Measurements from ENCODE around the gene CCDC142.
"Not testable (repeated sequence)": the region's sequence is repeated elsewhere in the genome, so short reads cannot be mapped to it uniquely, and the experiment has no call there.

CCDC142 gene

DNA sequence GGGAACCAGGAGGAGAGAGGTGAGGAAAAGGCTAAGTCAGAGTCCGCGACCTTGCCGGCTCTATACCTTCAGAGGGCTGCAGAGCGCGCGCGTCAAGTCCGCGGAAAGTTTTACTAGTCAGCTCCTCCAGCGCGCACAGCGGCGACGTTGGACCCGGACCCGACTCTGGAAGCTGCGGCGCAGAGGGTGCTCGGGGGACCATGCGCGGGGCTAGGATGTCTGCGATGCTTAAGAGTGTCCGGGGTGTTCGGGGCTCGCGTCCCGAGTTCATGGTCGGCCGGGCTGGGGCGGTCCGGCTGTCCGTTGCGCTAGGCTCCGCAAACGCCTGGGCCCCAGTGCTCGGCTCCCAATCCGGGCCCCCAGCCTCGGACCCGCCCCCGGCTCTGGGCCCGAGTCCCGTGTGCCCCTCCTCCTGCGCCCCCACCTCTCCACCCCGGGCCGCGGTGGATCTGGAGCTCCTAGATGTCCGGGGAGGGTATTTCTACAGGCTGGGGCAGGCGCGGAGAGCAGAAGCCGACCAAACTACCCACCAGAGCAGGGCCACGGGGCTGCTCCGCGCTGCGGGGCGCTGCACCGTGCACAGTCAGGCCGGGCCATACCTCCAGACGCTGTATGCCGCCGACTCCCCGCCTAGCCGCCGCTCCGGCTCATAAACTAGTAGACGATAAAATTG is 16.6 kb upstream of the CCDC142 start, which contains the start of gene LBX2:
LBX2 (minus strand) TSS at position 337 of the 673 bp plus-strand sequence; CDS start at position 271, 66 bp downstream.
- DNase-seq (ENCODE audit: low read depth in 2 of 2, low spot score in 1 of 2): no peak

DNA sequence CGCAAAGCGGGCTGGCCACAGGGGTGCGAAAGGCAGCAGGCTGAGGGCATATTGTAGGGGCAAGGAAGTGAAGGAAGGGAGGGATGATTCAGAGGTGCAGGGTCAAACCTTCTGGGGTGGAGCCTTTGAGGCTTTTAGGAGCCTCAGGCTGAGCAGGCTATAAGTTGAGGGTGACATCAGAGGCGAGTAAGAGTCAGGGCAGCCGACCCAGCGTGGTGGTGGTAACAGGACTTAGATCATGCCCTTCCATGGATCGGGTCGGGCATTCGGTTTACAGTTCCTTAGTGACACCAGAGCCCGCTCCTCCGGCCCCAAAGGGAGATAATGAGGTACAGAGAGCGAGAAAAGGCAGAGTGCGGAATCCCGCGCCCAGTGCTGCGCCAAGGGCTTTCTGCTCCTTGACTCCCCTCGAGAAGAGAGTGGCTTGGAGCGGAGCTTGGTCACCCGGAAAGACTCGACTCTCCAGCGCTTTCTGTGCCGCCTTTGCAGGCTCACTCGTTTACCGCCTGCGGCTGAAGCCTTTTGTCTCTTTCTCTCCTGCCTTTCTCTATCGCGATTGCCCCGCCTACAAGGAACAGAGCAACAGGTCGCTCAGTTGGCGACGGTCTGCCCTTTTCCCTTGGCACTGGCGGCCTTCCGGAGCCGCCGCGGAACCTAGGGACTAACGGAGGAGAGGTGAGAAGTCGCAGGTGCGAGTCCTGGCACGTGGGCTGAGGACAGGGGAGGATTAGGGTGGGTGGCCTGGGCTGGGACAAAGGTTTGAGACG is 15.9 kb upstream of the CCDC142 start:
- DNase-seq (ENCODE audit: low read depth in 2 of 2, low spot score in 1 of 2): no peak

- DNase-seq (ENCODE audit: low read depth in 2 of 2, low spot score in 1 of 2): no peak
Measured at GRCh38 chr2:74497777-74498499, 15.1 kb upstream of the CCDC142 start.

DNA sequence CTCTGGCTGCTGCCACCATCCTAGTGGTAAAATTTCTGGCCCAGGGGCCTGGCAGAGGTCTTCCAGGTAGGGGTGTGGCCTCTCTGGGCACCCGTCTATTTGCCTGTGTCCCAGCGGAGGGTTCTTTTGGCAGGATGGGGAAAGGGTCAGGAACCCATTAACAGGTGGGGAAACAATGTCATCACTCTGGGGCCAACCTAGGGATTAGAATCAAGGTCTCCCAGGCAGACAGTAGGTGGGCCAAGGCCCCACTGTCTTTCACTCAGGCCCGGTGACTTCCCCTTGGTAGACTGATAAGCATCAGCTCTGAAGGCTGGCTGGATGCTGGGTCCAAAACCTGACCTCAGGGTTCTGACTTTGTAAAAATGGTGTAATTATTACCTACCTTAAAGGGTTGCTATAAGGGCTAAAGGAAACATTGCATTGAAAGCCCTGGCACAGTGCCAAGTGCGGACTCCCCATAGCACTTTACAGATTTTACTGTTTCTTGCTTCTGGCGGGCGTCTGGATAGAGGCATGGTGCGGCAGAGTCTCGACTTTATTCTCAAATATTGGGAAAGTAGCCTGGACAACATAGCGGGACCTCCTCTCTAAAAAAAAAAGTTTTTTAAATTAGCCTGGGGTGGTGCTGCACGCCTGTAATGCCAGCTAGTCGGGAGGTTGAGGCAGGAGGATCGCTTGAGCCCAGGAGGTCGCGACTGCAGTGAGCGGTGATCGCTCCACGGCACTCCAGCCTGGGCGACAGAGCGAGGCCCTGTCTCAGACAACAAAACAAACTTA is 14.4 kb upstream of the CCDC142 start:
- DNase-seq (ENCODE audit: low read depth in 2 of 2, low spot score in 1 of 2): no peak

DNA sequence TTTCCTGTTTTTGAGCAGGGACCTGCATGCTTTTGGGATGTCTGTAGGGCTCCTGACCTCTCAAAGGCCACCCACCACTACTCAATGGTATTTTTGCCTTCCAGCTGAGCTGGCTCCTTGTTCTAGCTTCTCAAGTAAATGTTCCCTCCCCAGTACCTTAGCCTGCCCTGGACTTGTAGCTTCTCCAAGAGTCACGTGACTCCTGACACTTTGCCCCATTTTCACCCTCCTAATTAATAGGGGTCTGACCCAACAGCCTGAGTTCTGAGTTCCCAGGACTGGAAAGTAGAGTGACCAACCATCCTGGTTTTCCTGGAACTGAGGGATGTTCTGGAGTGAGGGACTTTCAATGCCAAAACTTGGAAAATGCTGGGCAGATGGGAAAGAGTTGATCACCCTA is 12.6 kb upstream of the CCDC142 start:
- DNase-seq (ENCODE audit: low read depth in 2 of 2, low spot score in 1 of 2): no peak

DNA sequence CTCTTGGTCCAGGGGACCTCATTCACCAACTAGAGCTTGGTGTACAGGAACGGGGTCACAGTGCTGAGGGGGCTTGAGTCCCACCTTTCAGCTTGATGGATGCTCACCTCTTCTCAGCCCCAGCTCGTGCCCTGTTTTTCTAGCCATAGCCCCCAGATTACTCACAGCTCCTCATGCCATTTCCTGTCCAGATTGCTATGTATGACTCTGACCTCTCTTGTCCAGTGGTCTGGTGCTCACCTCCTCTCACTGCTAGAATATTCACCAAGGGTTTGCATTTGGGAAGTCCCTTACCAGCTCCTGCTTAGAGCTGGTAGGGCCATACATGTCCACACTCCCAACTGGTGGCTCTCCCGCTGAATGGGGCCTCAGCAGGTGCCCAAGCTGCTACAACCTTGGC is 10.7 kb upstream of the CCDC142 start:
- DNase-seq (ENCODE audit: low read depth in 2 of 2, low spot score in 1 of 2): no peak

DNA sequence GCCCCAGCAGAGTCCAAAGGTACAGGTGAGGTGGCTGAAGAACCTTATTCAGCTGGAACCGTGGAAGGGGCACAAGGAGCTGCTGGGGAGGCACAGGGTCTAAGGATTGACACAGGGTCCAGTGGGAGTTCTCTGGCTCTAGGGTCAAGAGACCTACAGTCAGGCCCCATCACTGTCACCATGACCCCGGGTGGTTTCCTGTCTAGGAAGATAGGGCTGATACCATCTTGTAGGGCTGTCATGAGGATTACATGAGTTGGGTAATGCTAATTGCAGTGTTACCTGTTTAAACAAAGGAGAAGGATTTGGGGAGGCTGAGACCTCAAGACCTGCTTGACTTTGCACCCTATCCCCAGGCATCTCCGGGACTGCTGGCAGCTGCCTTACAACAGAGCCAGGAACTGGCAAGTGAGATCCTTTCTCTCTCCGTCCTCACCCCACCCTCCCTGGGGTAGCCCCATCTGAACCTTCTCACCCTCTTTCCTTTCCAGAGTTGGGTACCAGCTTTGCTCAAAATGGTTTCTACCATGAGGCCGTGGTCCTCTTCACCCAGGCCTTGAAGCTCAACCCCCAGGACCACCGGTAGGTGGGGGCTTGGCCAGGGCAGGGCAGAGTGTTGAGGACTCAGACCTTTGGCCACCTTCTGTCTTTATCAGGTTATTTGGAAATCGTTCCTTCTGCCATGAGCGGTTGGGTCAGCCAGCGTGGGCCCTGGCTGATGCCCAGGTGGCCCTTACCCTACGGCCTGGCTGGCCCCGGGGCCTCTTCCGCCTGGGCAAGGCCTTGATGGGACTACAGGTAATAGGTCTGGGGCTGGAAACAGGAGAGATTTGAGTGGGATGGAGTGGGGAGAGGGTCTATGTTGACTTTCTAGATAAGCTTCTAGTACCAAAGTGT is 9.1 kb upstream of the CCDC142 start:
- no peak for DNase-seq (ENCODE audit: low read depth in 2 of 2, low spot score in 1 of 2)

DNA sequence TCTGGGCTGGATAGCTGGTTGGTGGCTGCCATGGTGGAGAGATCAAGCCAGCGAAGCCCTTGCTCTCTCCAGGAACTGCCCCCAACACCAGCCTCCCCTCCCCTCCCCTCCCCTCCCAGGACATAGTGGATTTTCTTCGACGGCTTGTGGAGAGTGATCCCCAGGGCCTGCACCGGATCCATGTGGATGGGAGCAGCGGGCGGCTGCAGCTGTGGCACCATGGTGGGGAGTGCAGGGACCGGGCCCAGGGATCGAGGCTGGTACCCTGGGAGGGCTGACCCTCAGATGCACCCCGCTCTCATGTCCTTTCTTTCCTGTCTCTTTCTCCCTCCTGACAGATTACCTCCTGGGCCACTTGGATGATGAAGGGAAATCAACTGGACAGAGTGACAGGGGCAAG is 7.1 kb upstream of the CCDC142 start:
- DNase-seq (ENCODE audit: low read depth in 2 of 2, low spot score in 1 of 2): no peak

DNA sequence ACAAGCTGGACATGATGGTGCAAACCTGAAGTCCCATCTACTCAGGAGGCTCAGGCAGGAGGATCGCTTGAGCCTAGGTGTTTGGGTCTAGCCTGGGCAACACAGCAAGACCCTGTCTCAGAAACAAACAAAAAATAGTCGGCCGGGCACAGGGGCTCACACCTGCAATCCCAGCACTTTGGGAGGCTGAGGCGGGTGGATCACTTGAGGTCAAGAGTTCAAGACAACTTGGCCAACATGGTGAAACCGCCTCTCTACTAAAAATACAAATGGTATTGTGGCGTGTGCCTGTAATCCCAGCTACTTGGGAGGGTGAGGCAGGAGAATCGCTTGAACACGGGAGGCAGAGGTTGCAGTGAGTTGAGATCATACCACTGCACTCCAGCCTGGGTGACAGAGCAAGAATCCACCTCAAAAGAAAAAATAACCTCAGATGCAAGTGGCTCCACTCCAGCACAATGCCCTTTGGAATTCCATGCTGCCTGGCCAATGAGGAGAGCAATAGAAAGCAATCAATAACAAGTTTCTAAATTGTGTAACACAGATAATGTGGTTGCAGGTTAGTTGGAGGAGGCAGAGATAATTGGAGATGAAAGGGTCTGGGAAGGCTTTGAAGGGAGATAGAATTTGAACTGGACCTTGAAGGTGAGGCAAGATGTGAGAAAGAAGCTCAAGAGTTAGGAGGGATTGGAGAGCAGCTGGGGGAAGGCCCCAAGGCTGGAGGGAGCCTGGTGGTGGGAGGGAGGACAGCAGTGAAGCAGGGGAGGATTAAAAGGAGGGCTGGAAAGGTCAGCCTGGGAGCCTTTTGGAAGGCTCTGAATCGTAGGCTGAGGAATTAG is 6.1 kb upstream of the CCDC142 start:
- DNase-seq (ENCODE audit: low read depth in 2 of 2, low spot score in 1 of 2): no peak

DNA sequence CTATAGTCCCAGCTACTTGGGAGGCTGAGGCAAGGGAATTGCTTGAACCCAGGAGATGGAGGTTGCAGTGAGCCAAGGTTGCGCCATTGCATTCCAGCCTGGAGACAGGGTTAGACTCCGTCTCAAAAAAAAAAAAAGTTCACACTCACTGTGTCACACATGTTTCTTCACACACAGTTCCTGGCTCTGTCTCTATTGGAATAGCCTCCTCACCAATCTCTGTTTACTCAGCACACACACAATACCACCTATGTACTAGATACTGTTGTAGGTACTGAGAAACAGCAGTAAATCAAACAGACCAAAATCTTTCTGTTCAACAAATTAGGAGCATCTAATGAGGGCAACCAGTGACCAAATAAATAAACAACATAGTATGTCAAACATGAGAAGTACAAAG is 3.3 kb upstream of the CCDC142 start:
- no peak for DNase-seq (ENCODE audit: low read depth in 2 of 2, low spot score in 1 of 2)

GRCh38 chr2:74483675-74484164 is 922 bp upstream of the CCDC142 start:
- DNase-seq (ENCODE audit: low read depth in 2 of 2, low spot score in 1 of 2): not testable (repeated sequence)

DNA sequence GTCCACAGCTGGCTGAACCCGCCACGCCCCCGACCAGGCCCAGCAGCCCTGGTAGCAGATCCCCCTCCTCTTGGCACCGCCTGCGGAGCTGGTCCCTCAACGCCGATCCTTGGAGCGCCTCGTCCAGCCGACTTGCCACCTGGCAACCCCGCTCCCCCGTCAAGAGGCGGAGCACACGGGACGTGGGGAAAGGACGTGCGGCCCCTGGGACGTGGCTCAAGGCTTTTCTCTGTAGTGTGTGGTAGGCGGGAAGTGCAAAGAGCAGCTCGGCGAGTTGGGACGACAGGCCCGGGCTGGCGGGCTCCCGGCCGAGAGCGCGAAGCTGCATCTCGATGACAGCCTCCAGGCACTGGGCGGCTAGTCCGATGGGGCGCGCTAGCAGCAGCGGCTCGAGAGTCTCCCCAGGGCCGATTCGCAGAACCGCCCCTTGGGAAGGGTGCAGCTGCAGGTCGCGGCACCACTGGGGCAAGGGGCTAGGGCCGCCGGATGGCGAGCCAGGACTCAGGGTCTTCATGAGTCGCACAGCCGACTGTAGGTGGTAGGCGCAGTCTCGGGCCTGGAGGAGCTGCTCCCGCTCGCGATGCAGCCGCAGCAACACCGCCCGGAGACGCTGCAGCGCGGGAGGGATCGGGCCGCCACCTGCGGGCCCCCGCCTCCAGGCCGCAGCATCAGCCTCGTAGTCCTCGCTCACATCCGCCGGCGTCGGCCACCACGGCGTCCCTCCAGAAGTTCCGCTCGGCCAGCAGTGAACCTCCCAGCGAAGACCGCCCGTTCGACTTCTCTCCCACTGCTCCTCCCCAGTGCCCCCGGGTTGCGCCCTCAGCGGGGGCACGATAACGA is 617 bp downstream of the CCDC142 start:
- DNase-seq (ENCODE audit: low read depth in 2 of 2, low spot score in 1 of 2): no peak

DNA sequence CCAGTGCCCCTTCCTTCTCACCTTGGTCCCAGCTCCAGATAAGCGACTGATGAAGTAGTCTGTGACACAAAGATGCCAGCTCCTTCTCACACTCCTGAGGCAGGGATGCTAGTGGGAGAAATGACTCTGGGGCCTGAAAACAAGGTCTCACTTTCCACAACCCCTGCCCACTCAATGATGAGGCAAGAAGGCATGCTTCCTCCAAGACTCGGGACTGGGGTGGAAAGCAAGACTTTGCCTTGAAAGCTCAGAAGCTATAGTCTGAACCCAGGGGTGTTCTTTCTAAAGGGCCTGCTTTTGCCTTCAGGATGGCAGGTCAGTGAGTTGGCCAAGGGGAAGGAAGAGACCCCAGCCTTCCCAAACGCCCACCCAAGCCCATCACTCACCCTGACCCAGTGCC is 1.4 kb downstream of the CCDC142 start:
- DNase-seq (ENCODE audit: low read depth in 2 of 2, low spot score in 1 of 2): no peak

DNA sequence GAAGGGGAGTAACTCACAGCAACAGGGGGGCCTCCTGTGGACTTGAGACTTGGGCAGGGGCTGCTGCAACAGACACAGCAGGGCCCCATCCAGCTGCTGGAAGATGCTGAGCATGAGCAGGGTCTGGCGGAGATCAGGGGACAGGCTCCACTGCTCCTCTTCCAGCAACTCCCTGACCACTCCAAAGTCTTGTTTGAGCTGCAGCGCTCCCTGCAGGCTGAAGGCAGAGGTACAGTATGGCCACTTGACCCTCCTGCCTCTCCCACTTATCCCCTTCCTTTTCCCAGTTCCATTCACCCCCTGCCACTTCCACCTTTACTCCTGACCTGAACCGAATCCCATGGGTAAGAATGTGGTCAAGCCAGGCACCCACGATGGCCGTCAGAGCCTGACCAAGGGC is 7.9 kb downstream of the CCDC142 start:
- no peak for DNase-seq (ENCODE audit: low read depth in 2 of 2, low spot score in 1 of 2)

DNA sequence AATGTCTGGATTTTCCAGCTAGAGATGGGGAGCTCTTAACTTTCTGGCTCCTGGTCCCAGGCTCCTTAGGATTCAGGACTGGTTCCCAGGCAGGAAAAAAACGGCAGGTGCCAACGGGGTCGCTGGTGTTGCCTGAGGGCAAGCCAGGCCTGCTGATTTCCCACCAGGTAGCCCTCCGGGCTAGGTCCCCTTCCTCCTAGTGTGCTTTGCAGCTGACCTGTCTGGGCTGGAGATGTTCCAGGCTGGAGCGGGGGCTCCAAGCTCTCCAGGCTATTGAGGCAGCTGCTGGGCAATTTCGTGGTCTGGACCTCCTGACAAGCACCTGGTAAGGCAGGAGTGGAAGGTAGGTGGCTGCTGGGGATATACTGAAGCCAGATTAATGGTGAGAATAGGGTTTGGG is 8.3 kb downstream of the CCDC142 start:
- no peak for DNase-seq (ENCODE audit: low read depth in 2 of 2, low spot score in 1 of 2)

- DNase-seq (ENCODE audit: low read depth in 2 of 2, low spot score in 1 of 2): no peak
Measured at GRCh38 chr2:74472945-74473258, 9.9 kb downstream of the CCDC142 start.

DNA sequence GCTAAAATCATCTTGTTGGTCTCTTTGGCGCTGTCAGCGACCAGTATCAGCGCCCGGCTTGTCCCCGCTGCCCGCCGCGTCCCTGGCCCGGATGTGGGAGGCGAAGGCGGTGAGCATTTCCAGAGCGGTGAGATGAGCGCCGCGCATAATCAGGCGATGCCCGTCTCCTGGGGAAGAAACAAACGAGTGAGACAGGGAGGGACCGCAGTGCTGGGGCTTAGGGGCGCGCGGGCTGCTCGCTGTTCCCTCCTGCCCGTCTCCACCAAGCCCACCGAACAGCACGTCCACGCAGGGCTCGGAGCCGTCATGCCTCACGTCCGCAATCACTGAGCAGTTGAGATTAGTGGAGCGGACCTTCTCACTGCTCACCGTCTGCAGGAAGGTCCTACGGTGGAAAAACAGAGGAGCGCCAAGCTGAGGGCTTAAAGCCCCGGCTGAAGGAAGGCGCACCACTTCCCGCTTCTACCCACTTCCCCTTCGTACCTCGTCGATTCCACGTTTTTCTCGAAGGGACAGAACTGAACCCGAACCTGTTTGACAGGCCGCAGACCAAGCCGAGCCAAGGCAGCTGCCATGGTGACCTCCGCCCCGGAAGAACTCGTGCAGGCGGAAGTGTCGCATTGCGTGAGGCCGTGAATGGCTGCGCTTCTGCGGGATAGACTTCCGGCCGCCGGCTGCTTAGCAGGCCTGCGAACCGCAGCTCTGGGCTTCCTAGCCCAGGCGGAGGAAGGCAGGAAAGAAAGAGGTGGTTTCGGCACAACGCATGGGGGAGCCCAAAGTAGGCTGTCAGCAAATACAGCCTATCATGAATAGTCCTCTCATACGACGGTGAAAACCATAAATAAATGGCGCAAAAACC is 10.5 kb downstream of the CCDC142 start, which contains the start of gene MRPL53:
MRPL53 (minus strand) TSS at position 595 of the 859 bp plus-strand sequence; CDS start at position 575, 20 bp downstream.
- peak; percentile 92 to 93 for DNase-seq (ENCODE audit: low read depth in 2 of 2, low spot score in 1 of 2)
